ENCODE data around the gene OAT. TPM values are rescaled to one million over a fixed set of nuclear protein-coding genes. Genes with fewer than 3 reads are reported as not detected.

Gene OAT
- total RNA-seq, 1 experiment from 2014 or later = 67.9 TPM

DNA sequence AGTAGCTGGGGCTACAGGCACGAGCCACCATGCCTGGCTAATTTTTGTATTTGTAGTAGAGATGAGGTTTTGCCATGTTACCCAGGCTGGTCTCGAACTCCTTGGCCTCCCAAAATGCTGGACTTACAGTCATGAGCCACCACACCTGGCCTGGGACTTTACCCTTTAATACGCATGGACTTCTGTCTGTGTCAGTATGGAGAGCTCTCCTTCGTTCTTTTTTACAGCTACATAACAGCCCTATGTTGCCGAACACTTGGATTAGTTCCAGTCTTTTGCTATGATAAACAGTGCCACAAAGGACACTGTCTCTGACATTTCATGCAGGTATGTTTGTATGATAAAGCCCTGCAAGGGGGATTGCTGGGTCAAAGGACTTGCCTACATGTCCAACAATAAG is 10.9 kb upstream of the OAT start:
- Histone ChIP-seq H2BK20ac (ENCODE audit: low read depth, low read length, poor library complexity, severe bottlenecking) (no peak overlapping the region), H3K9ac (ENCODE audit: extremely low read depth, insufficient read length, low read length) (no peak overlapping the region), H3K27ac (ENCODE audit: insufficient read length, low read depth, low read length) (no peak overlapping the region), H2AK5ac (ENCODE audit: insufficient read length, low read length) (no peak overlapping the region), H4K20me1 (ENCODE audit: control insufficient read depth, insufficient read depth, insufficient read length) (no peaks in the 10 kb centered on the region), H4K5ac (ENCODE audit: insufficient read length, low read depth, low read length) (no peak overlapping the region), H2BK15ac (ENCODE audit: low read depth, low read length) (no peak overlapping the region), H3K4ac (ENCODE audit: low read depth, low read length) (no peak overlapping the region), H3K56ac (ENCODE audit: insufficient read length, low read depth, low read length) (no peak overlapping the region), H2BK5ac (ENCODE audit: insufficient read length, low read length) (no peak overlapping the region), H3K23me2 (ENCODE audit: insufficient read length, low read depth, low read length, poor library complexity, severe bottlenecking) (no peaks in the 10 kb centered on the region), H3K14ac (ENCODE audit: insufficient read depth, low read length) (no peak overlapping the region), H3K27me3 (ENCODE audit: insufficient read depth, low read length) (no peaks in the 10 kb centered on the region), H3K79me2 (ENCODE audit: insufficient read depth, low read length) (no peaks in the 10 kb centered on the region), H2BK120ac (ENCODE audit: low read depth, low read length, poor library complexity, severe bottlenecking) (no peak overlapping the region), H2AFZ (ENCODE audit: low read length) (no peak overlapping the region), H4K8ac (replicated peaks; ENCODE audit: insufficient read length, low read depth, low read length) (no peak overlapping the region), H4K91ac (ENCODE audit: insufficient read length, low read depth, low read length) (no peak overlapping the region), H3T11ph (ENCODE audit: low read length) (no peak overlapping the region), H3K9me3 (ENCODE audit: control insufficient read depth, low read depth, low read length) (no peaks in the 10 kb centered on the region), H3K18ac (ENCODE audit: insufficient read length, low read depth, low read length) (no peak overlapping the region), H2BK12ac (ENCODE audit: insufficient read length, low read depth, low read length) (no peak overlapping the region), H3K23ac (ENCODE audit: insufficient read length, low read depth, low read length) (no peak overlapping the region), H3K4me1 (ENCODE audit: insufficient read depth, low read length) (no peaks in the 10 kb centered on the region), H3K79me1 (ENCODE audit: insufficient read depth, low read depth, low read length, poor library complexity, severe bottlenecking) (no peaks in the 10 kb centered on the region), H3K4me2 (ENCODE audit: insufficient read depth, insufficient read length, low read length) (no peak overlapping the region)
- no peaks in the 10 kb centered on the region for H3K36me3 Mint-ChIP-seq (ENCODE audit: insufficient read depth in 1 of 3, low read depth in 3 of 3)
- no peak for DNase-seq
- TF ChIP-seq, protein P1, sequence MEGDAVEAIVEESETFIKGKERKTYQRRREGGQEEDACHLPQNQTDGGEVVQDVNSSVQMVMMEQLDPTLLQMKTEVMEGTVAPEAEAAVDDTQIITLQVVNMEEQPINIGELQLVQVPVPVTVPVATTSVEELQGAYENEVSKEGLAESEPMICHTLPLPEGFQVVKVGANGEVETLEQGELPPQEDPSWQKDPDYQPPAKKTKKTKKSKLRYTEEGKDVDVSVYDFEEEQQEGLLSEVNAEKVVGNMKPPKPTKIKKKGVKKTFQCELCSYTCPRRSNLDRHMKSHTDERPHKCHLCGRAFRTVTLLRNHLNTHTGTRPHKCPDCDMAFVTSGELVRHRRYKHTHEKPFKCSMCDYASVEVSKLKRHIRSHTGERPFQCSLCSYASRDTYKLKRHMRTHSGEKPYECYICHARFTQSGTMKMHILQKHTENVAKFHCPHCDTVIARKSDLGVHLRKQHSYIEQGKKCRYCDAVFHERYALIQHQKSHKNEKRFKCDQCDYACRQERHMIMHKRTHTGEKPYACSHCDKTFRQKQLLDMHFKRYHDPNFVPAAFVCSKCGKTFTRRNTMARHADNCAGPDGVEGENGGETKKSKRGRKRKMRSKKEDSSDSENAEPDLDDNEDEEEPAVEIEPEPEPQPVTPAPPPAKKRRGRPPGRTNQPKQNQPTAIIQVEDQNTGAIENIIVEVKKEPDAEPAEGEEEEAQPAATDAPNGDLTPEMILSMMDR (conservative IDR thresholded peaks at IDR 0.05) = no peak
- WGBS (ENCODE audit: extremely low coverage, insufficient read length, low lambda C conversion rate) = no CpG with 5 or more reads among the region's 5 CpGs
- peaks cover 2% of the 10 kb centered on the region for H3K27me3 Mint-ChIP-seq (ENCODE audit: low read depth)
- no peak overlapping the region; a peak in 1 of 5 replicates for H3K4me3 Mint-ChIP-seq
- peak overlapping the region in 1 of 3 experiments; percentile 36; a peak in 1 of 7 replicates for H3K27ac Mint-ChIP-seq
- no peaks in the 10 kb centered on the region for H3K9me3 Mint-ChIP-seq
- H3K4me1 Mint-ChIP-seq = peaks cover 15 to 18% of the 10 kb centered on the region in 2 experiments
